GM19467 (cell line): ENCODE data around the gene ZBTB47.

Experiments used
- ATAC-seq: cut with Tn5 transposase; IDR thresholded peaks from one replicate; pipeline ENCODE4 v1.9.1; 2021; ENCODE audit warnings: mild to moderate bottlenecking, moderate library complexity; ENCODE audit not compliant: unreplicated experiment

ZBTB47 gene

GRCh38 chr3:42698216-42698910, 44.9 kb downstream of the ZBTB47 start:
- ATAC-seq: no peak

- no peak for ATAC-seq
Measured at GRCh38 chr3:42698911-42699230, 45.4 kb downstream of the ZBTB47 start.

- no peak for ATAC-seq
Measured at GRCh38 chr3:42699511-42699971, 46.0 kb downstream of the ZBTB47 start.

DNA sequence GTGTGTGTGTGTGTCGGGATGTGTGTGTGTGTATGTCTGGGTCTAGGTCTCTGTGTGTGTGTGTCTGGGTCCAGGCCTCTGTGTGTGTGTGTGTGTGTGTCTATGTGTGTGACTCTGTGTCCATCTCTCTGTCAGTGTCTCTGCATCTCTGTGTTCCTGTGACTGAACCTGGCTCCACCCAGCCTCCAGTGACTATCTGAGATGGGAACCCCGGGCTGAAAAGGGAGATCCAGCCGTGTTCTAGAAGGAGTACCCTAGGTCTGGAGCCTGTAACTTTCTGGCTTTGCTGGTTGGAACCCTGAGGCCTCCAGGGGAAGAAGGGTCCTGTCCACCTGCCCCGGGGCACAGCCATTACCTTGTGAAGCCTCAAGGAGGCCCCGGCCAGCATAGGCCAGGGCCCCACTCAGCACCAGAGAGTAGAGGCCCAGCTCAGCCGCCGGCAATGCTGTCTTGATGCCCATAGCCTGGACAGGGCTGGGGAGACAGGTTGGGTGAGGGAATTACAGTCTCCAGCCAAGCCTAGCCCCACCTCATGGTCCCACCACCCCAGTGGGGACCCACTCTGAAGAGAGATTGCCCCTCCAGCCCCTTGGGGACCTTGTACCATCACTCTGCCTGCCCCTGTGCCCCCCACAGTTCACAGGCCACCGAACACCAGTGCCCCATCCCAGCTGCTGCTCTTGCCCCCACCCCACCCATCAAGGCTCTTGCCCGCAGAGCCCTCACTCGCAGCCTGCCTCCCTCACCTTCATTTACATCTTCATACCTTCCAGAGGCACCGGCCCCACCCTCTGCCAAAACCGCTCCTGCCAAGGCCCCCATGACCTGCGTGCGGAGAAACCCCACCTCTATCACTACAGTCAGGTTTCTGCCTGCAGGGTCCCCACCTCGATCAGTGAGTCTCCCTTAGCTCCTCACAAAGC, 47.1 kb downstream of the ZBTB47 start:
- ATAC-seq: no peak

DNA sequence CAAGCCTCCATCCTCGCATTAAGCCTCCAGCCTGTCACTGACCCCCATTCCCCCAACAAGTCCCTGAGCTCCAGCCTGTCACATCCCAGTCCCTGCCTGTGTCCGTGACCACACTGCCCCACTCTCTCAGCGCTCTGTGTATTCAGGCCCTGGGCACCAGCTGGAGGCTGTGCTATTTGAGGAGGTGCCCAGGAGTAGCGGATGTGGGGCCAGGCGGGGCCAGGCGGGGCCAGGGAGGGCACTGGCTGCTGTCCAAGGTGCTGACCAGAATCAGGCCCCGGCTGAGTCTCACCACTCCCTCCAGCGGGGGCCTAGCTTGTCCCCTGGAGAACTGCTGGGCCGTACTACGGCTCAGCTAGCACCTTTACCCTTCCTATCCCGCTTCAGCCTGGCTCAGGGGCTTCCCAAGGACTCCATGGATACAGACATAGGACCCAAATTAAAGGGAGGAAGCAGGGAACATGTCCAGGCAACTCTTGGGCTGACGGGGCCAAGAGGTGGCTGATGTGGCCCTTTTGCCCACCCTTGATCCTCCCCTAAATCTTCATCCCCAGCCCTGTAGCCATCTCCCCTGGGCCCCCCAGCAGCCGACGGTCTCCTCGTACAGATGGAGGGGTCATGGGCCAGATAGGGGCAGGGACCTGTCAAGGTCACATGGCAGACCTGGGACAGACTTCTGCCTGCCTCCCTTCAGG, 48.0 kb downstream of the ZBTB47 start:
- ATAC-seq: peak; percentile 57

- ATAC-seq: no peak
Measured at GRCh38 chr3:42702066-42702951, 48.8 kb downstream of the ZBTB47 start, which contains the start of gene HHATL. Gene HHATL (minus strand): TSS chr3:42702798. CDS start chr3:42700826, 1,972 bp downstream.

DNA sequence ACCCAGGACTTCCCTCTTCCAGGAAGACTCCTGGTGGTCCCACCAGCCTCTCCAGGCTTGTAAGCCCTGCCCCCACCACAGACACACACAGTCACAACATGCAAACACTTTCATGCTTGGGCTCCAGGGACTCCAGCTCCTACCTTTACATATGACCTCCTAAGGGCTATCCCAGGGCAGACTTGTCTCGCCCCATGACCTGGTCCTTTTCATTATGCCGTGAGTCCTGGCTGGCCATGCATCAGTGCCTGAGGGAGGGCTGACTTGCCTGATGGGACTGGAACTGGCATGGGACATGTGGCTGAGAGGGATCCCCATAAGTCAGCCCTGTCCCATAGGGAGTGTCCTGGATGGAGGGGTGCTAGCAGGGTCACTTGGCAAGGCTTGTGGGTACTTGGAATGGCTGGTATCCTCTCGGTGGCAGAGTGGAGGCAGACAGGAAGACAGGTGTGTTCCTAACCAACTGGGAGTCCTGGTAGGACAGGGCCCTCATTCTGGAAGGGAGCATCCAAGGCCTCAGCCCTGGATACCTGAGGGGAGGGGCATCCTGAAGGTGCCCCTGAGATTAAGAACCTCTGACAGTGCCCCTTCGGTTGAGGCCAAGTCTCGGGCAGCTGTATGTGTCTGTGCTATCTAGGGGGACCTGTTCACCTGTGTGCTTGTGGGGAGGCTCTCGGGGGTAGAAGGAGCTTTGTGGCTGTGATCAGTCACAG, 49.6 kb downstream of the ZBTB47 start:
- no peak for ATAC-seq

DNA sequence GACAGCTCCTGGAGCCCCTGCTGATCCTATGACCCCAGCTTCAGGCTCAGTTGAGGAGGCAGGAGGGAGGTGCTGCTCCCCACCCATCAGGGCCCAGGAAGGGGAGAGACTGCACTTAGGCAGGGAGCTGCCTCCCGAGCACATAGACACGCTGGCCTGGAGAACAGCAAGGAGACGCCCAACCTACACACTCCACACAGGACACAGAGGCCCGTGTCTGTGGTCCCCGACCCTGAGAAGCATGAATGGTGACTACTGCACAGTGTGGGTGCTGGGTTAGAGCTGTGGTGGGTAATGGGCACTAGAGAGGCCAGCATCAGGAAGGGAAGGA, 50.2 kb downstream of the ZBTB47 start:
- no peak for ATAC-seq

- no peak for ATAC-seq
Measured at GRCh38 chr3:42704136-42704841, 50.8 kb downstream of the ZBTB47 start.

- ATAC-seq: no peak
Measured at GRCh38 chr3:42705058-42705767, 51.7 kb downstream of the ZBTB47 start.

GRCh38 chr3:42705962-42706585, 52.6 kb downstream of the ZBTB47 start:
- ATAC-seq: no peak

- ATAC-seq: no peak
Measured at GRCh38 chr3:42706721-42707619, 53.5 kb downstream of the ZBTB47 start.

- ATAC-seq: no peak
Measured at GRCh38 chr3:42707620-42708355, 54.3 kb downstream of the ZBTB47 start.

DNA sequence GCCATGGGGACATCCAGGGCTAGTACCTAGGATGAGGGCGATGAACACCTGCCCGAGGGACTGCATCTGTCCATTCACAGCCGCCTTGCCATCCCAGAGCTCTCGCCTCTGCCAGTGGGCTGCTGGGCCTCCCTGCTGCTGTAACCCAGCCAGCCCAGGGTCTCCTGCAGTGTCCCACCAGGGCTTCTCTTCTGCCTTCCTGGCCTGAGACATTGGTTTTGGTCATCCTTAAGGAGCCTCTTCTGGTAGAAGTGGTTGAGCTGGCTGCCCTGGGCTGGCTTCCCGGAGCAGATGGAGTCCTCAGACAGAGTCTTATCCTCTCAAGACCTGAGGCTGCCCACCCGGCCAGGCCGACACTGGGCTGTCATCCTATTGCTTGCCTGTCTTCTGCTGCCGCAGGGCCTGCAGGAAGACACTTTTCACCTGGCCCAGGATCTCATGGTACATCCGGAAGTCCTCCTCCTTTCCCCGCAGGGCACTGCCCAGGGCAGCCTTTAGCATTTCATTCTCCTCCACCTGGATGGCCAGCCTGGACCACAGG, 55.2 kb downstream of the ZBTB47 start:
- ATAC-seq: no peak

DNA sequence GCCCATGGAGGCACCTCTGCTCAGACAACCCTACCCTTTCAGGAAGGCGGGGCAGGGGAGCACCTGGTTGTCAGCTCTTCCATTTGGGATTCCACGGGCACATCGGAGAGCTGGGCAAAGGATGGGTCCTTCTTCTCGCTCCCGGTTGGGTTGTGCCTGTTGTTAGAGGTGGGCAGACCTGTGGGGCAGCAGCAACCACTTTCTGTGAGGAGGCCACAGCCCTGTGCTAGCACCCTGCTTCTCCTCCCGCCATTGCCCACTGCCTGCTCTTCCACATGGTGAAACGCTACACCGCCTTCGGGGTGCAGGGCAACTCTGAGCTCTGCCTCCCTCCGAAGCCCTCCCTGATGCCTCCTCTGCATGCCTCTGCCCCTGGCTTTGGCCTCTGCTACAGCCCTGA, 56.1 kb downstream of the ZBTB47 start:
- no peak for ATAC-seq

DNA sequence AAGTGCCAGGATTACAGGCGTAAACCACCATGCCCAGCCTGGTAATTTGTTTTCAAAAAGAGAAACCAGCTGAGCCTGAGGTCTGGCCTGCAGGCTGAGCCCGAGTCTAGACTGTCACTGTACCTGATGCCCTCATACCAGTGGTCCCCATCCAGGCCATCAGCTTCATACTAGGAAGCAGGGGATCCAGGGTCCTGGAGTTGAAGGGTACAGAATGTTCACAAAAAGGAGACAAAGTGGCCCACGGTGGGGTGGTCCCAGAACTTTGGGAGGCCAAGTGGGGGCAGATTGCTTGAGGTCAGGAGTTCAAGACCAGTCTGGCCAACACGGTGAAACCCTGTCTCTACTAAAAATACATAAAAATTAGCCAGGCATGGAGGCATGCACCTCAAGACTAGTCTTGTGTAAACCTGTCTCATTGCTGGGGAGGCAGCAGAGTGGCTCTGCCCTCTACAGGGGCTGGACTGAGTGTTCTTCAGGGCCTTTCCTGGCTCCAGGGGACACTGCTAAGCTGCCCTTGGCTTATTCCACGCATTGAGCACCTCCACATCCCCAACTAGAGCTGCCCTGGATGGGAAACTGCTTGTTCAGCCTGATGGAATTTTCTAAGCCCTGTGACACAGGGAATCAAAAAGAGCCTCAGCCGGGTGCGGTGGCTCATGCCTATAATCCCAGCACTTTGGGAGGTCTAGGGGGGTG, 57.0 kb downstream of the ZBTB47 start:
- ATAC-seq: no peak
